ENCODE data around the gene NRXN3.

The NRXN3 gene

DNA sequence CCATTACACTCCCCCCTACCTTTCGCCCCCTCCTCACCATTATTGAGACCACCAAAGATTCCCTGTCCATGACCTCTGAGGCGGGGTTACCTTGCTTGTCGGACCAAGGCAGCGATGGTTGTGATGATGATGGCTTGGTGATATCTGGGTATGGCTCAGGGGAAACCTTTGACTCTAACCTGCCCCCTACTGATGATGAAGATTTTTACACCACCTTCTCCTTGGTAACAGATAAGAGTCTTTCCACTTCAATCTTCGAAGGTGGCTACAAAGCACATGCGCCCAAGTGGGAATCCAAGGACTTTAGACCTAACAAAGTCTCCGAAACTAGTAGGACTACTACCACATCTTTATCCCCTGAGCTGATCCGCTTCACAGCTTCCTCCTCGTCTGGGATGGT lies 1690.9 kb downstream of the NRXN3 start:
- TF ChIP-seq, protein P1, sequence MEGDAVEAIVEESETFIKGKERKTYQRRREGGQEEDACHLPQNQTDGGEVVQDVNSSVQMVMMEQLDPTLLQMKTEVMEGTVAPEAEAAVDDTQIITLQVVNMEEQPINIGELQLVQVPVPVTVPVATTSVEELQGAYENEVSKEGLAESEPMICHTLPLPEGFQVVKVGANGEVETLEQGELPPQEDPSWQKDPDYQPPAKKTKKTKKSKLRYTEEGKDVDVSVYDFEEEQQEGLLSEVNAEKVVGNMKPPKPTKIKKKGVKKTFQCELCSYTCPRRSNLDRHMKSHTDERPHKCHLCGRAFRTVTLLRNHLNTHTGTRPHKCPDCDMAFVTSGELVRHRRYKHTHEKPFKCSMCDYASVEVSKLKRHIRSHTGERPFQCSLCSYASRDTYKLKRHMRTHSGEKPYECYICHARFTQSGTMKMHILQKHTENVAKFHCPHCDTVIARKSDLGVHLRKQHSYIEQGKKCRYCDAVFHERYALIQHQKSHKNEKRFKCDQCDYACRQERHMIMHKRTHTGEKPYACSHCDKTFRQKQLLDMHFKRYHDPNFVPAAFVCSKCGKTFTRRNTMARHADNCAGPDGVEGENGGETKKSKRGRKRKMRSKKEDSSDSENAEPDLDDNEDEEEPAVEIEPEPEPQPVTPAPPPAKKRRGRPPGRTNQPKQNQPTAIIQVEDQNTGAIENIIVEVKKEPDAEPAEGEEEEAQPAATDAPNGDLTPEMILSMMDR (IDR thresholded peaks at IDR 0.05; ENCODE audit: unreplicated experiment in 3 of 3), result no peak
- no peak overlapping the region for H3K4me3 Mint-ChIP-seq
- H3K9me3 Mint-ChIP-seq, result no peaks in the 10 kb centered on the region
- no peak overlapping the region for H3K27ac Mint-ChIP-seq
- H3K4me1 Mint-ChIP-seq, result no peaks in the 10 kb centered on the region
- no peaks in the 10 kb centered on the region for H3K27me3 Mint-ChIP-seq (ENCODE audit: low read depth)
- H3K36me3 Mint-ChIP-seq (ENCODE audit: low read depth), result peaks cover 18% of the 10 kb centered on the region

DNA sequence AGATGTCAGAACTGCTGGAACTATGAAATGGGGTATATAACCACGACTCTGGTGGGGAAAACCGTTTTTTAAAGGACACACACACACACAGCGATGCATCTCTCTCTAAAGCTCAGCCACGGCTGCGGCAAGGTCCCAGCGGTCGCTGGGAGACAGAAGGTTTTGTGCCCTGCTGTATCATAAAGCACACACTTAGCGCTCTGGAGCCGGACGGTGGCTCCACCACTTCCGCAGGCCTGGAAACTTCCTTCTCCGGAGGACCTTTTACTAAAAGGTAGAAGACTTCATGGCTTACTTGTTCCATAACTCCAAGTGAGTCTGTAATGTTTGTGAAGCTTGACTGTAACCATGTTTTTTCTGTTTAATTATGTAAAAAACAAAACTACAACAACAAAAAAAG lies 1691.9 kb downstream of the NRXN3 start:
- no peak overlapping the region for H3K27ac Mint-ChIP-seq
- no peaks in the 10 kb centered on the region for H3K27me3 Mint-ChIP-seq (ENCODE audit: low read depth)
- H3K4me3 Mint-ChIP-seq, result no peak overlapping the region
- H3K36me3 Mint-ChIP-seq (ENCODE audit: low read depth), result peaks cover 18% of the 10 kb centered on the region
- TF ChIP-seq, protein P1 (IDR thresholded peaks at IDR 0.05; ENCODE audit: unreplicated experiment in 3 of 3), result no peak
- no peaks in the 10 kb centered on the region for H3K9me3 Mint-ChIP-seq
- H3K4me1 Mint-ChIP-seq, result no peaks in the 10 kb centered on the region

DNA sequence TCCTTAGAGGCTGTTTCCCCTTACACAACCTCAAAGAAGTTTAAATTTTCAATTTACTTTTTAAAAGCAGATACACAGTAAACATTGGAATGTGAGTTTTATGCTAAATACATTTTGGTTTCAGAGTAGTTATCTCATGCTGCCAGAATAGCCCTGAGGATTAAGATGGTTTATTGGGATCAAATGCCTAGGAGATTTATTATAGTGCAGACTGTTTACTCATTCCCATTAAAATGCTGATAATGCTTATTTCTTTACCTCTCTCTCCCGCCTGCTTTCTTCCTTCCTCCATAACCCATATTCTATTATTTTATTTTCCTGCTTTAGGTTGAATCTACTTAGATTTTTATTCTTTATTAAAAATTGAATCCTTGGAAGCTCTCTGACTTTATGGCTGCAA lies 1701.0 kb downstream of the NRXN3 start:
- Mint-ChIP-seq H3K9me3 (no peaks in the 10 kb centered on the region), H3K4me3 (no peak overlapping the region), H3K27ac (no peak overlapping the region), H3K27me3 (ENCODE audit: low read depth) (no peaks in the 10 kb centered on the region), H3K36me3 (ENCODE audit: low read depth) (no peaks in the 10 kb centered on the region), H3K4me1 (no peaks in the 10 kb centered on the region)
- TF ChIP-seq, protein P1 (IDR thresholded peaks at IDR 0.05; ENCODE audit: unreplicated experiment in 3 of 3), result no peak

DNA sequence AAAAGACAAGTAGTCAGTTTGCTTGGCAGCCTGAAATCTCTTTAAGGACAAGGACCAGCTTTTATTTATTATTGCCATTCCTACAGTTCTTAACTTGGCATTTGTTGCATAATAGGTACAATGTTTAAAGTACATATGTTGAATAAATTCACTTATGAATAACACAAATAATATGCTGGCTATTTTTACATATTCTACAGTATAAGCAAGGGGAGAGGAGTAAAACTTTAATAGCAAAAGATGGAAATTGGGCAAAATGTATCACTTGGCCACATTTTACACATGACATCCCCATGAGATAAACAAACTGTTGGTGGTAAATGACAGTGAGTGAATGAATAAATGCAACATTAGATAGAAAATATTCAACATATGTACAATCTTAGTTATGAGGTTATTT lies 1708.1 kb downstream of the NRXN3 start:
- peaks cover 9% of the 10 kb centered on the region for H3K4me1 Mint-ChIP-seq
- H3K27me3 Mint-ChIP-seq (ENCODE audit: low read depth), result no peaks in the 10 kb centered on the region
- no peaks in the 10 kb centered on the region for H3K9me3 Mint-ChIP-seq
- no peak overlapping the region for H3K4me3 Mint-ChIP-seq
- H3K36me3 Mint-ChIP-seq (ENCODE audit: low read depth), result no peaks in the 10 kb centered on the region
- TF ChIP-seq, protein P1 (IDR thresholded peaks at IDR 0.05; ENCODE audit: unreplicated experiment in 3 of 3), result no peak
- H3K27ac Mint-ChIP-seq, result no peak overlapping the region

DNA sequence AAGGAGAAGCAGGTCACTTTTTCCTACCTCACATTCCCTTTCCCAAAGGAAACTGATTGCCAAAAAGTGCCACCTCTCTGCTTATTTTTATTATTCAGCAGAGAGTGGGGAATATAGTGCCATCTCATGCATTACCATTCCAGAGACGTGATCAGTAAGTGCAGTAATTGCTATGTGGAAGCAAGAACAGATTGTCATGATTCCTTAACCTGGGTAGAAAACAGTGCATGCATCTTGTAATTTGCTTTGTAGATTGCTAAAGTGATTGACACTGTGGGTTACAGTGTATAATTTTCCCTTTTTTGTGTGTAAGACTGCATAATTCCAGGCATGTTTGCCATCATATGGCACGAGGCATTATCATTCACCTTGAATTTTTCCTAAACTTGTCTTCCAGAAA lies 1708.6 kb downstream of the NRXN3 start:
- Mint-ChIP-seq H3K27me3 (ENCODE audit: low read depth) (no peaks in the 10 kb centered on the region), H3K4me1 (peaks cover 9% of the 10 kb centered on the region), H3K9me3 (no peaks in the 10 kb centered on the region), H3K4me3 (no peak overlapping the region), H3K36me3 (ENCODE audit: low read depth) (no peaks in the 10 kb centered on the region), H3K27ac (no peak overlapping the region)
- TF ChIP-seq, protein P1 (IDR thresholded peaks at IDR 0.05; ENCODE audit: unreplicated experiment in 3 of 3), result no peak

DNA sequence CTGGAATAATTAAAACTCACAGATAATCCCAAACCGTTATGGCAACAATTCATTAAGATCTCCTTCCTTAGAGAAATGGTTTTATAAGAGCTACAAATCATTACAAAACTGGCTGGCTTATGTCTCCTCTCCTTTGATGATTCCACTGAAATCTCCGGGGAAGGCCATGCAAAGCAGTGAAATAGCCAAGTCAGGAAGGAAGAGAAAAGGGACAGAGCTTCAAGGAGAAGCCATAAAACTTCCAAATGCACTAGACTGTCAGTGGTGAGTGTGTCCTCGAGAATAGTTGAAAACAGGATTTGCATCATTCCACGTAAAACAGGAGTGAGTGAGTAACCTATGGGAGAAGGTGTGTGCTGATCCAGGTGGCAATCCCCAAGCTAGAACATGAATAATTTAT lies 1711.1 kb downstream of the NRXN3 start:
- no peaks in the 10 kb centered on the region for H3K27me3 Mint-ChIP-seq (ENCODE audit: low read depth)
- TF ChIP-seq, protein P1 (IDR thresholded peaks at IDR 0.05; ENCODE audit: unreplicated experiment in 3 of 3), result no peak
- H3K4me1 Mint-ChIP-seq, result peaks cover 9% of the 10 kb centered on the region
- H3K27ac Mint-ChIP-seq, result peak overlapping the region in 2 of 3 experiments; percentile 2 to 80
- H3K36me3 Mint-ChIP-seq (ENCODE audit: low read depth), result no peaks in the 10 kb centered on the region
- no peaks in the 10 kb centered on the region for H3K9me3 Mint-ChIP-seq
- no peak overlapping the region for H3K4me3 Mint-ChIP-seq
